T-helper 1 cell treated with Interleukin-12 subunit alpha and Interleukin-12 subunit beta and Interleukin-4 antibody, amounts not matched to agents 30 ng/mL and 1 ng/mL, for 36 hours (primary cell): ENCODE measurements around the gene FXR2. TPM values are rescaled to one million over a fixed set of nuclear protein-coding genes. Genes with fewer than 3 reads are reported as not detected.

Experiments used
- intact Hi-C: fragments of 100-400 bp; cut with micrococcal nuclease; formaldehyde crosslinking; loops from one replicate; pipeline ENCODE4 v1.15.1; 2024
- total RNA-seq: library from RNA; stranded (reverse); gene quantifications from 2 replicates; pipeline ENCODE4 v1.2.3, GENCODE V29; 2022

Gene FXR2
- total RNA-seq, 1 donor from 2014 or later: 32.6 TPM

DNA sequence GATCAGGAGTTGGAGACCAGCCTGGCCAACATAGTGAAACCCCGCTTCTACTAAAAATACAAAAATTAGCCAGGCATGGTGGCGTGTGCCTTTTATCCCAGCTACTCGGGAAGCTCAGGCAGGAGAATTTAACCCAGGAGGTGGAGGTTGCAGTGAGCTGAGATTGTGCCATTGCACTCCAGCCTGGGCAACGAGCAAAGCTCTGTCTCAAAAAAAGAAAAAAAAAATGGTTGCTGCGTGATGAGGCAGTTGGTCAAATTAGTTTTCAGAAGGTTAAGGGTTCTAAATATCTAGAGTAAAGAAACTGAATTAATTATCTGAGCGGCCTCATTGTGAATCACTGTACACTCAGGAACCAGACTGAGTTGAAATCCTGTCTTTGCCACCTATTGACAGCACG is 38.7 kb downstream of the FXR2 start:
- intact Hi-C loops: loop anchor here (10.0 kb wide), 1 partner anchor 561 kb away; the partner anchor contains the start of gene RNASEK

DNA sequence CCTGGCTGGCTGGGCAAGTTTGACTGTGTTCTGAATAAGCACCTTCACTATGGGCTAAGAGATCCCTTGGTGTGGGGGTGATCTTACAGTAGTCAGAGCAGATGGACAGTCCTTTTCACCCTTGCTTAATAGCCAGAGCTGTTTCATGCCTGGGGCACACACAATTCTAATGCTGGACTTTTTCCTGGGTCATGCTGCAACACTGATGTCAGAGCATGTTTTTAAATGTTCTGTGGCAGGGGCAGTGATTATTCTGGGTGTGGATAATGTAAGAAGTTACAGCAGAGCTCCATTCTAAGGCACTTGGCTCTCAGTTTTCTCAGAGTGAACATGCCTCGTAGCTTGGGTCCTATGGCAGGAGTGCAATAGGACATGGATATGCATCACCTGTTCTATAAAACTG is 39.2 kb downstream of the FXR2 start:
- intact Hi-C loops: loop anchor here (10.0 kb wide), 1 partner anchor 561 kb away; the partner anchor contains the start of gene RNASEK

DNA sequence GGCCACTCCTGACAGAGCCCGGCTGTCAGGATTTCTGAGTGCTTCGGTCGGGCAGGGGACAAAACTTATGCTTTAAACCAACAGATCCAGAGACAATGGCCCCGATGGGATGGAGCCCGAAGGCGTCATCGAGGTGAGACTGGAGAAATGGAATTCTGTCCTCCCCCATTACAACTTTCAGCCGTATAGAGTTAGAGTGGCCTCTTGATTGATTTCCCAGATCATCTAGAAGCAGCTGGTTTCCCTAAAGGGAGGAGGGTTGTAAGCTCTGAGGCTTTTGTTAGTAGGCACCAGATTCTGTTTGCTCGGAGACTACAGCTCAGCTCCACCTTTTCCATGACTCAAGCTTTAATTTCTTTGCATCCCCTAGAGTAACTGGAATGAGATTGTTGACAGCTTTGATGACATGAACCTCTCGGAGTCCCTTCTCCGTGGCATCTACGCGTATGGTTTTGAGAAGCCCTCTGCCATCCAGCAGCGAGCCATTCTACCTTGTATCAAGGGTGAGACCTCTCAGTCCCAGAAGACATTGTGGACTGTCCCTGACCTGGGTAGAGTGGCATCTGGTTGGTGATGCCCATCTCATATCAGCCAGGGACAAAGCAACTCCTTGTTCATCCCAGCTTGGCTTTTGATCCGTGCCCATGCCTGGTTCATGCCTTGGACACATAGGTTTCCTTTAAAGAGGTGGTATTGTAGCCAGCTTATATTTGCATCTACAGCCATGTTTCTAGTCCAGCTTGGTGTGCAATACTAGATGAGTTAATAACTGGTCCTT is 40.3 kb downstream of the FXR2 start:
- intact Hi-C loops: loop anchor here (10.0 kb wide), 1 partner anchor 560 kb away; the partner anchor contains the start of gene RNASEK

DNA sequence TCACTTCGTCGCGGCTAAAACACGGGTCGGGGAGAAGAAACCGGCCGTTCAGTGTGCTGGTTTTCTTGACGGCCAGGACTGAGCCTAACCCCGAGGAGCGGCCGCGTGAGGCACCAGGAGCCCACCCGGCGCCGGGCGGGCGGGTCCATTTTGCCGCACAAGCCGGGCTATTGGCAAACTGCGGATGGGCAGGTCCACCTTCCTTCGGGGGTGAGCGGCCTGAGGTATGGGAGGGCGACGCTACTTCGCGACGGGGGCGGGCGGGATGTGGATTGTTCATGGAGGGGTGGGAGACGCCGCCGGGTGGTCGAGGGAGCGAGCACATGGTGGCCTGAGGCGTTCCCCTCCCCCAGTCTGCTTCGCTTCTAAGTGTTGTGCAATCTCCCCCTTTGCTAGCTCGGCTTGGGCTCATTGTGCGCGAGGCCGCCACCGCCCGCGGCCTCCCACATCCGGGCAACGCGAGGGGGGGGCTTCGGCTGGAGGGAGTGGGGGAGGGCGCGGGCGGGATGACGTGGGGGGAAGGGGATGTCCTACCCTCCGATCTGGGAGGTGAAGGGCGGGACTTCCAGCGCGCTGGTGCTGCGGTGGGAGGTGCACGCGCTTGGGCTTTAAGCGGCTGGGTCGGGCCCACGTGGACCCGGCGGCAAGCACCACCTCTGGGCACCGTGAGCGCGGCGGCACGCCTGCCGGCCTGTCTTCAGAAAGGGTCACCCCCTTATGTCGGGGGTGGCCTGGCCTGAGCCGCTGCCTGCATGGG is 41.2 kb downstream of the FXR2 start:
- intact Hi-C loops: loop anchor here (2.0 to 10.0 kb wide), 4 partner anchors 179 to 583 kb away; partner anchors contain the start of genes PLSCR3 and RNASEK

DNA sequence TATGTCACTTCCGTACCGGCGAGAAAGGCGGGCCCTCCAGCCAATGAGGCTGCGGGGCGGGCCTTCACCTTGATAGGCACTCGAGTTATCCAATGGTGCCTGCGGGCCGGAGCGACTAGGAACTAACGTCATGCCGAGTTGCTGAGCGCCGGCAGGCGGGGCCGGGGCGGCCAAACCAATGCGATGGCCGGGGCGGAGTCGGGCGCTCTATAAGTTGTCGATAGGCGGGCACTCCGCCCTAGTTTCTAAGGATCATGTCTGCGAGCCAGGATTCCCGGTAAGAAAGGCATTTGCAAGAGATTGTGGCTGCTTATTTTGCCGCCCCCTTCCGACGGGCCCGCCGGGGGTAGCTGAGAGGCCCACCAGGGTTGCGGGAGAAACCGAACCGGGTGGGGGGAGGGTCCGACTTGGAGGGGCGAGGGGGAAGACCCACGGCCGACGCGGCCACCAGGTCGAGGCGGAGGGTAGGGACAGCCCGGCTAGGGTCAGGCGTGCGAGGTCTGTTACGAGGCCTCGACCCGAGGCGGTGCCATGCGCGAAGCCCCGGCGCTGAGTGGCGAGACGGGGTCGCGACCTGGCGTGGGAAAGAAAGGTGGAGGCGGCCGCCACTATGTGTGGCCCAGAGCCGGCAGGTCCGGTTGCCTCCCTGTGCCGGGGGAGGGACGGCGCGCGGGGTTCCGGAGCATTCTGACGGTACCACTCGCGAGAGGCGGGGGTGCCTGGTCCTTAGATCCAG is 41.9 kb downstream of the FXR2 start:
- intact Hi-C loops: loop anchor here (1.0 to 10.0 kb wide), 16 partner anchors 11 to 584 kb away; partner anchors contain the start of genes EIF5A, ELP5, MPDU1 and NAA38

DNA sequence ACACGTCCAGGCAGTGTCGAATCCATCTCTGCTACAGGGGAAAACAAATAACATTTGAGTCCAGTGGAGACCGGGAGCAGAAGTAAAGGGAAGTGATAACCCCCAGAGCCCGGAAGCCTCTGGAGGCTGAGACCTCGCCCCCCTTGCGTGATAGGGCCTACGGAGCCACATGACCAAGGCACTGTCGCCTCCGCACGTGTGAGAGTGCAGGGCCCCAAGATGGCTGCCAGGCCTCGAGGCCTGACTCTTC is 42.4 kb downstream of the FXR2 start:
- intact Hi-C loops: loop anchor here (1.0 to 10.0 kb wide), 16 partner anchors 11 to 585 kb away; partner anchors contain the start of genes EIF5A, ELP5, MPDU1 and NAA38

DNA sequence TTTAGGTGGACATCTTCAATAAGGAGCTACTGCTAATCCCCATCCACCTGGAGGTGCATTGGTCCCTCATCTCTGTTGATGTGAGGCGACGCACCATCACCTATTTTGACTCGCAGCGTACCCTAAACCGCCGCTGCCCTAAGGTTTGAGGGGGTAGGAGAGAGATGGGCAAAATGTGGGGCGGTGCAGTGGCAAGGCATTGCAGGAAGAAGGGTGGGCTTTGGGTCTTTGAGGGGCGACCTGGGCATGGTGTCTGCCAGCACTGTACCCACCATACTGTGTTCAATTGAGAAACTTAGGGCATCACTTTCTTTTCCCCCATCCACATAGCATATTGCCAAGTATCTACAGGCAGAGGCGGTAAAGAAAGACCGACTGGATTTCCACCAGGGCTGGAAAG is 44.3 kb downstream of the FXR2 start:
- intact Hi-C loops: loop anchor here (10.0 kb wide), 1 partner anchor 556 kb away; the partner anchor contains the start of gene RNASEK

DNA sequence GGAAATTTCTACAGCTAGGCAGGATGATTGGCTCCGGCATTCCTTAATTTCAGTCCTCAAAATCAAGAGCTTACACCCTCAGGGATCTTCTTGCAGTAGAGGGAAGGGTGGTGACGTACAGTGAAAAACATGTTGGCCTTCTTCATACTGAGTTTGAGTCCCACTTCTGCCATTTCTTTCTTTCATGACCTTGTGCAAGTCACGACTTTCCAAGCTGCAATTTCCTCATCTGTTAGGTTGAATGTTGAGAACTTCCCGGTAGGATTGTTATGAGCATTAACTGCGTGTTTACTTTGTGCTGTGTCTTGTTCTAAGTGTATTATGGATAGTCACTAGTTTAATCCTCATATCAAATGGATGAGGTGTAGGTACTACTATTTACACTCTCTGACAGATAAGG is 45.1 kb downstream of the FXR2 start:
- intact Hi-C loops: no loop called here

DNA sequence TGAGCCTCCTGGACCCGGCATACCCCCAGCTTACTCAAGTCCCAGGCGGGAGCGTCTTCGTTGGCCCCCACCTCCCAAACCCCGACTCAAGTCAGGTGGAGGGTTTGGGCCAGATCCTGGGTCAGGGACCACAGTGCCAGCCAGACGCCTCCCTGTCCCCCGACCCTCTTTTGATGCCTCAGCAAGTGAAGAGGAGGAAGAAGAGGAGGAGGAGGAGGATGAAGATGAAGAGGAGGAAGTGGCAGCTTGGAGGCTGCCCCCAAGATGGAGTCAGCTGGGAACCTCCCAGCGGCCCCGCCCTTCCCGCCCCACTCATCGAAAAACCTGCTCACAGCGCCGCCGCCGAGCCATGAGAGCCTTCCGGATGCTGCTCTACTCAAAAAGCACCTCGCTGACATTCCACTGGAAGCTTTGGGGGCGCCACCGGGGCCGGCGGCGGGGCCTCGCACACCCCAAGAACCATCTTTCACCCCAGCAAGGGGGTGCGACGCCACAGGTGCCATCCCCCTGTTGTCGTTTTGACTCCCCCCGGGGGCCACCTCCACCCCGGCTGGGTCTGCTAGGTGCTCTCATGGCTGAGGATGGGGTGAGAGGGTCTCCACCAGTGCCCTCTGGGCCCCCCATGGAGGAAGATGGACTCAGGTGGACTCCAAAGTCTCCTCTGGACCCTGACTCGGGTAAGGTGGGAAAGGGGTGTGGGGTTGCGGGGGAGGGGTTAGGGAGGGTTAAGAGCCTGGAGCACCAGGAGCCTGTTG is 51.4 kb downstream of the FXR2 start:
- intact Hi-C loops: no loop called here

DNA sequence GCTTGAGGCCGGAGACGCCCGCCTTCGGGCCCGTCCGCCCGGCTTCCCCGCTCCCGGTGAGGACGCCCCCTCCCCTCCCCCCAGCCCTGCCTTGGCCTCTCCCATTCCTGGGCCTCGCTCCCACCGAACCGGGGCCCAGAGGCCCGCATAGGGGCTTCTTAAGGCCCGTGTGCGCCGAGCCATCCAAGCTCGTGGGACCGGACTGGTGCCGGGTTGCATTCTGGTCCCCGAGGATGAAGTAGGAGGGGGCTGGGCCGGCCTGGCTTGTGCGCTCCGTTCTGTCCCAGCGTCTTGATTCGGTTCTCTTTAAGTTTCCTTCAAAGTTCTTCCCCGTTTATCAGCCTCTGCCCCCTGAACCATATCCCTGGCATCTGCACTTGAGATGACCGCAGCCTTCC is 52.5 kb downstream of the FXR2 start:
- intact Hi-C loops: no loop called here

DNA sequence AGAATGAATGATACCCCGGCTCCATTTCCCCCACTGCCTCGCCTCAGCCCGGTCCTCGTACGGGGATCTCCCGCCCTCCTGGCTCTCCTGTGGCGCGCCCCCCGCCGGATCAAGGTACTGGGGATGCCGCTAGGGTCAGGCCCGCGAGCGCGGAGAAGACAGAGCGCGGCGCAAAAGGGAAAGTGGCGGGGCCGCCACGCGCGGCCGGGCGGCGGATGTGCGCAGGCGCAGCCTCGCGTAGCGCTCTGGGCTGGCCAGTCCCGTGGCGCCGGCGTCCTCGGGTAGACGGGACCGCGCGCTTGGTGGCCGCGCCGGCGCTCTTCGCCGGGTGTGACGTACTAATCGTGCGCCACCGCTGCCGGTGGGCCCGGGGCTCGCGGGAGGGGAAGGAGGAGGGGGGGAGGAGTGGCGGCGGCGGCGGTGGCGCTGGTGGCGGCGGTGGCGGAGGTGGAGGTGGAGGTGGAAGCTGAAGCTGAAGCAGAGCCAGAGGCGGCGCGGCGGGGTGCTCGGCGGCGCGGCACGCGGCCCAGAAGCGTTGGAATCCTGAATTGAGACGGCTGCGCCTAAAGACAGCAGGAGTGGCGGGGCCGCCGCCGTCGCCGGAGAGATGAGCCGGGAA is 53.0 kb downstream of the FXR2 start, which contains the start of gene SENP3:
SENP3 (plus strand) TSS at position 331 of the 619 bp plus-strand sequence. CDS start 1,158 bp downstream, outside the sequence.
- intact Hi-C loops: loop anchor here (1.0 kb wide), 13 partner anchors 9 to 309 kb away; partner anchors contain the start of genes ELP5, MPDU1, POLR2A and TMEM102

DNA sequence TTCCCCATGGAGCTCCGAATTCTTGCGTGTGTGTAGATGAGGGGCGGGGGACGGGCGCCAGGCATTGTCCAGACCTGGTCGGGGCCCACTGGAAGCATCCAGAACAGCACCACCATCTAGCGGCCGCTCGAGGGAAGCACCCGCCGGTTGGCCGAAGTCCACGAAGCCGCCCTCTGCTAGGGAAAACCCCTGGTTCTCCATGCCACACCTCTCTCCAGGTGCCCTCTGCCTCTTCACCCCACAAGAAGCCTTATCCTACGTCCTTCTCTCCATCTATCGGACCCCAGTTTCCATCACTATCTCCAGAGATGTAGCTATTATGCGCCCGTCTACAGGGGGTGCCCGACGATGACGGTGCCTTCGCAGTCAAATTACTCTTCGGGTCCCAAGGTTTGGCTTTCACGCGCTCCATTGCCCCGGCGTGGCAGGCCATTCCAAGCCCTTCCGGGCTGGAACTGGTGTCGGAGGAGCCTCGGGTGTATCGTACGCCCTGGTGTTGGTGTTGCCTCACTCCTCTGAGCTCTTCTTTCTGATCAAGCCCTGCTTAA is 53.6 kb downstream of the FXR2 start:
- intact Hi-C loops: loop anchor here (1.0 kb wide), 13 partner anchors 9 to 309 kb away; partner anchors contain the start of genes ELP5, MPDU1, POLR2A and TMEM102

DNA sequence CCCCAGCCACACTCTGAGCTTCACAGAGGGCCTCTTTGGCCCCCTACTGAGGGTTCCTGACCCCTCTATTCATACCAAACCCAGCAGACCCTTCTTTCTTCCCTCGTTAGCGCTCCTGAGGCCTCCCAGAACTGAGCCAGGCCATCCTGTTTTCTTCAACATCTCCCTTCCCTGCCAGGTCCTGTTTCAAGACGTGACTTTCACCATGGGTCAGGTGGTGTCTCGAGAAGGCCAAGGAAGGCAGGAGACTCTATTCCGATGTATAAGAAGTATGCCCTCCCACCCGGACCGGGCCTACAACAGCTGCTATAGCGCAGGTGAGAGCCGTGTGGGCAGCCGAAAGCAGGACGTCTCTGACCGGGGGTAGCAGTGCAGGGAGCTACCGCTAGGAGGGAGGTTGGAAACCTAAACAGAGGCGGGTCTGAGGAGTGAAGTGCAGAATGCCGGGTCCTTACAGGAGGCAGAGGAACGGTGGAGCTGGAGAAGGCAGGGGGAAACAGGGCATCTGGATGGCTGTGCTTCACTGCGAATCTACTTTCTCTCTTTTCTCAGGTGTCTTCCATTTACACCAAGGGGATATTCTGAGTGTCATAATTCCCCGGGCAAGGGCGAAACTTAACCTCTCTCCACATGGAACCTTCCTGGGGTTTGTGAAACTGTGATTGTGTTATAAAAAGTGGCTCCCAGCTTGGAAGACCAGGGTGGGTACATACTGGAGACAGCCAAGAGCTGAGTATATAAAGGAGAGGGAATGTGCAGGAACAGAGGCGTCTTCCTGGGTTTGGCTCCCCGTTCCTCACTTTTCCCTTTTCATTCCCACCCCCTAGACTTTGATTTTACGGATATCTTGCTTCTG is 54.3 kb downstream of the FXR2 start:
- intact Hi-C loops: loop anchor here (1.0 kb wide), 13 partner anchors 8 to 308 kb away; partner anchors contain the start of genes ELP5, MPDU1, POLR2A and TMEM102

DNA sequence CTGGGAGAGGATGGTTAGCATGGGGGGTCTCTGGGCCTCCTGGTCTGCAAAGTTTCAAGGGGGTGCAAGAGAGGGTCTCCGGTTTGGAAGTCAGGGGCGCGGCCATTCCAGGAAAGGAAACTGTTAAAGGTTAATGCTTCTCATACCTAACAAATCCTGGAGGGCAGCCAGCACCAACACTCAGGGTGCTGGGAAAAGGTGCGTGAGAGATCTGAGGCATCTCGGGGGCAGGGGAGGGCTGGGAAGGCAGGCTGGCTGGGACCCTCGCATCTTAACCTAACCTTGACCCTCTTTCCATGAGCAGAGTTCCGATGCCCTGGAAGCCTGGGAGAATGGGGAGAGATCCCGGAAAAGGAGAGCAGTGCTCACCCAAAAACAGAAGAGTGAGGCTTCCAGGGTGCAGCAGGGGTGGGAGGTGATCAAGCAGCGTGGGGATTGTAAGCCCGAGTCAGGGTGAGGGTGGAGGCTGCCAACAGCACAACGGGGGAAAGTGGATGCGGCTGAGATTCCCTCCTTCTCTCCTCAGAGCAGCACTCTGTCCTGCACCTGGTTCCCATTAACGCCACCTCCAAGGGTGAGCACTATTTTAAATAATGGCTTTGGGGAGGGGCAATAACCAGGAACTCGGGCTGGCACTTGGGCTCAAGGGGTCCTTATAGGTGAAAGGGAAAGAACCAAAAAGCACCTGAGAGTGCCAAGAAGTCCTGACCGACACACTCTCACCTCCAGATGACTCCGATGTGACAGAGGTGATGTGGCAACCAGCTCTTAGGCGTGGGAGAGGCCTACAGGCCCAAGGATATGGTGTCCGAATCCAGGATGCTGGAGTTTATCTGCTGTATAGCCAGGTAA is 55.2 kb downstream of the FXR2 start:
- intact Hi-C loops: no loop called here

DNA sequence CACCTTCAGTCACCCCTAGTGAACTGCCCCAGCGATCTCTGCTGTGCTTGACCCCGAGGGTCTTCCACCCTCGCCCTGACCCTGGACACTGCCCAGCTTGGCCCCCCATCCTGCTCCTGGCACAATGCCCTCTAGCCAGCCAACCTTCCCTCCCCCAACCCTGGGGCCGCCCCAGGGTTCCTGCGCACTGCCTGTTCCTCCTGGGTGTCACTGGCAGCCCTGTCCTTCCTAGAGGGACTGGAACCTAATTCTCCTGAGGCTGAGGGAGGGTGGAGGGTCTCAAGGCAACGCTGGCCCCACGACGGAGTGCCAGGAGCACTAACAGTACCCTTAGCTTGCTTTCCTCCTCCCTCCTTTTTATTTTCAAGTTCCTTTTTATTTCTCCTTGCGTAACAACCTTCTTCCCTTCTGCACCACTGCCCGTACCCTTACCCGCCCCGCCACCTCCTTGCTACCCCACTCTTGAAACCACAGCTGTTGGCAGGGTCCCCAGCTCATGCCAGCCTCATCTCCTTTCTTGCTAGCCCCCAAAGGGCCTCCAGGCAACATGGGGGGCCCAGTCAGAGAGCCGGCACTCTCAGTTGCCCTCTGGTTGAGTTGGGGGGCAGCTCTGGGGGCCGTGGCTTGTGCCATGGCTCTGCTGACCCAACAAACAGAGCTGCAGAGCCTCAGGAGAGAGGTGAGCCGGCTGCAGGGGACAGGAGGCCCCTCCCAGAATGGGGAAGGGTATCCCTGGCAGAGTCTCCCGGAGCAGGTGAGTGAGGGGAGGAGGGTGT is 56.0 kb downstream of the FXR2 start, which contains the start of gene TNFSF13:
TNFSF13 (plus strand) TSS at position 207 of the 776 bp plus-strand sequence; CDS start at position 497, 290 bp downstream.
- intact Hi-C loops: no loop called here

DNA sequence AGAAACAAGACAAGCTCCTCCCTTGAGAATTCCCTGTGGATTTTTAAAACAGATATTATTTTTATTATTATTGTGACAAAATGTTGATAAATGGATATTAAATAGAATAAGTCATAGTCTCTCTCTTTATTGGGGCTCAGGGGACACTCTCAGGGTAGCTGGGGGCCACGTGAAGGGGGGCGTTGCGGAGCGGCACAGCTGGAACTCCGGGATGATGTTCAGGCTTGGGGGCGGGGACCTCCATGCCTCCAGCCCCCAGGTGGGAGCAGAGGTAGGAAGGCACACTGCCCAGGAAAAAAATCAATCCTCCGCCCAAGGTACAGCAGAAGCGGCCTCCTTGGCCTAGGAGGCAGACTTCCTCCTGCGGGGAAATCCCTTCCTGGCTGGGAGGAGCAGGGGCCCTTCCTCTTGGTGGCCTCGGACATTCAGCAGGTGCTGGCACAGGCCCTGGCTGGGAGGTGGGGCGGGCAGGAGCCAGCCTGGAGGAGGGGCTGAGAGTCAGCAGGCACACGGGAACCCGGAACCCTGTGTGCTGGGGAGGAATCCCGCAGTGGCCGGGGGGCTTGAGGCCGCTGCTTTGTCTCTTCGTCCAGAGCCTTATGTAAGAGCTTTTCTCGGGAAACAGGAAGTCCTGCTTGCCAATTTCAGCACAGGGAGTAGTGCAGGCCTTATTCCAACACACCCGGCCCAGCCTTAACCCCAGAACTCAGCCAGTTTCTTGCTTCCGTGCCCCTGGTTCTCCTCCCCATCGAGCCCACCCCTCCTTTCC is 56.7 kb downstream of the FXR2 start:
- intact Hi-C loops: no loop called here
